ENCODE results near the gene RC3H2.

DNA sequence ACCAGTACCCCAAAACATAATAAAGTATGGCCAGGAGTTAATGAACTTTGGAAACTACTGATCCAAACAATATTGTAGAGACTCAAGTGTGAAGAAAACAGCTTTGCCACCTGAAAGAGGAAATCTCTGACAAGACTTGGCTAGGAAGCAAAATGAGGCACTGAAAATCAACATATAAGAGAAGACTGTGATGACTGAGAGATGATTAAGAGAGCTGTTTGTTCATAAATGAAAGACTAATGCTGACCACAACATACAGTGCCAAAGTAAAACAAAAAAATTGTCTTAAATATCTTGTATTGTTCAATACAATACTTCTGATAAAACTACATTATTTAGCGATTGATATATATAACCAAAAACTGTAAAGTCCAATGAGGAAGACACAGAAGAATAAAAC is 7.2 kb downstream of the RC3H2 start:
- TF ChIP-seq, protein P1, sequence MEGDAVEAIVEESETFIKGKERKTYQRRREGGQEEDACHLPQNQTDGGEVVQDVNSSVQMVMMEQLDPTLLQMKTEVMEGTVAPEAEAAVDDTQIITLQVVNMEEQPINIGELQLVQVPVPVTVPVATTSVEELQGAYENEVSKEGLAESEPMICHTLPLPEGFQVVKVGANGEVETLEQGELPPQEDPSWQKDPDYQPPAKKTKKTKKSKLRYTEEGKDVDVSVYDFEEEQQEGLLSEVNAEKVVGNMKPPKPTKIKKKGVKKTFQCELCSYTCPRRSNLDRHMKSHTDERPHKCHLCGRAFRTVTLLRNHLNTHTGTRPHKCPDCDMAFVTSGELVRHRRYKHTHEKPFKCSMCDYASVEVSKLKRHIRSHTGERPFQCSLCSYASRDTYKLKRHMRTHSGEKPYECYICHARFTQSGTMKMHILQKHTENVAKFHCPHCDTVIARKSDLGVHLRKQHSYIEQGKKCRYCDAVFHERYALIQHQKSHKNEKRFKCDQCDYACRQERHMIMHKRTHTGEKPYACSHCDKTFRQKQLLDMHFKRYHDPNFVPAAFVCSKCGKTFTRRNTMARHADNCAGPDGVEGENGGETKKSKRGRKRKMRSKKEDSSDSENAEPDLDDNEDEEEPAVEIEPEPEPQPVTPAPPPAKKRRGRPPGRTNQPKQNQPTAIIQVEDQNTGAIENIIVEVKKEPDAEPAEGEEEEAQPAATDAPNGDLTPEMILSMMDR (IDR thresholded peaks at IDR 0.05; ENCODE audit: borderline replicate concordance, extremely low read depth, low read length, poor library complexity, severe bottlenecking) = no peak
- TF ChIP-seq EZH2 (IDR thresholded peaks at IDR 0.05; ENCODE audit: borderline replicate concordance, low read depth, low read length, severe bottlenecking) = no peak

All from DND-41 (cell line).